Cardiac fibroblast (primary cell): ENCODE data around the gene BTD.

ENCODE experiments used
- DNase-seq, 2 donors: peaks; one replicate each; pipeline versions ENCODE4 v3.0.0 to v3.0.0-alpha.2; 2010; ENCODE audit warnings: low read depth in 2 of 2
- H3K4me3 ChIP-seq, 2 donors: replicated peaks in 1 of 2; 1 replicate in 1 of 2; 2 replicates in 1 of 2; pipeline ENCODE4 v1.5.1; 2011; ENCODE audit warnings: low read depth in 2 of 2, low read length in 2 of 2, mild to moderate bottlenecking in 2 of 2, moderate library complexity in 1 of 2
- TF ChIP-seq, protein P1 (sequence below): IDR thresholded peaks from one replicate; pipeline ENCODE4 v1.5.1; 2011; ENCODE audit warnings: low read depth, mild to moderate bottlenecking, low read length, inconsistent platforms

Gene BTD

DNA sequence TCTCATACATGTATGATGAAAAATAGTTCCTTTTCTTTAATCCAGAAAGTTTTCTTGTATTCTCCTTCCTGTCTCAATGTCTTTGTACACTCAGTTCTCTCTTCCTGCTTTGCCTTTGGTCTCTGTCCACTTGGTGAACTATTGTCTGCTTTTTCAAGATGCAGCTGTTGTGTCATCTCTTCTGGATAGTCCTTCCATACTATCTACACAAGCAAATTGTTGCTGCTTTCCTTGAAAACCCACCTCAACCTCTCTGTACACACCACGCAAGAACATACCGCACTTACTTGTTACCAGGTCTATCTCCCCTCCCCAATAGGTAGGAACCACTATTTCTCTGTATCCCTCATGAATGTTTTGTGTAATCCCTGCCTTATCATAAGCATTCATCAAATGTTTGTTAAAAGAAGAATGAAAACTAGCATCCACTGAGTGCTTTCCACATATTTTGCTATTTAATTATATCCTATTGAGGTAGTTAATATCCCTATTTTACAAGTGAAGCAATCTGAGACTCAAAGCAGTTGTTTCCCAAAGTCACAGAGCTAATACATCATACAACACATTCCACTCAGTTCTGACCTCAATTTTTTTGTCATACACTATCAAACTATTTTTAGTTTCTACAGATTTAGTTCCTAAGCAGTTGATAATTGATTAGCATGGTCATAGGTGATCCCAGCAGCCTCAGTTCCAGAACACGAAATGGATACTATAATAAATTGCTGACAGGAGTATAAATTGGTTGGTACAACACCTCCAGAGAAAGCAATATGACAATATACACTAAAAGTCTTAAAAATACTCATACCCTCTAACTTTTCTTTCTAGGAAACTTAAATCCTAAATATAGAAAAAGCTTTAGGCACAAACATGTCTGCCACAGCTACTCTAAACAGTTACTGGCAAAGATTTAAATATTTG is 19.8 kb upstream of the BTD start:
- DNase-seq: no peak
- TF ChIP-seq, protein P1, sequence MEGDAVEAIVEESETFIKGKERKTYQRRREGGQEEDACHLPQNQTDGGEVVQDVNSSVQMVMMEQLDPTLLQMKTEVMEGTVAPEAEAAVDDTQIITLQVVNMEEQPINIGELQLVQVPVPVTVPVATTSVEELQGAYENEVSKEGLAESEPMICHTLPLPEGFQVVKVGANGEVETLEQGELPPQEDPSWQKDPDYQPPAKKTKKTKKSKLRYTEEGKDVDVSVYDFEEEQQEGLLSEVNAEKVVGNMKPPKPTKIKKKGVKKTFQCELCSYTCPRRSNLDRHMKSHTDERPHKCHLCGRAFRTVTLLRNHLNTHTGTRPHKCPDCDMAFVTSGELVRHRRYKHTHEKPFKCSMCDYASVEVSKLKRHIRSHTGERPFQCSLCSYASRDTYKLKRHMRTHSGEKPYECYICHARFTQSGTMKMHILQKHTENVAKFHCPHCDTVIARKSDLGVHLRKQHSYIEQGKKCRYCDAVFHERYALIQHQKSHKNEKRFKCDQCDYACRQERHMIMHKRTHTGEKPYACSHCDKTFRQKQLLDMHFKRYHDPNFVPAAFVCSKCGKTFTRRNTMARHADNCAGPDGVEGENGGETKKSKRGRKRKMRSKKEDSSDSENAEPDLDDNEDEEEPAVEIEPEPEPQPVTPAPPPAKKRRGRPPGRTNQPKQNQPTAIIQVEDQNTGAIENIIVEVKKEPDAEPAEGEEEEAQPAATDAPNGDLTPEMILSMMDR: no peak
- H3K4me3 ChIP-seq: no peak overlapping the region

- TF ChIP-seq, protein P1: no peak
- peak; percentile 17 to 31 for DNase-seq
These were observed 16.3 kb upstream of the BTD start for GRCh38 chr3:15585111-15585845.

GRCh38 chr3:15591242-15591641 is 10.3 kb upstream of the BTD start:
- TF ChIP-seq, protein P1: no peak
- no peak overlapping the region for H3K4me3 ChIP-seq
- no peak for DNase-seq

More at GRCh38 chr3:15585111-15585845, 16.3 kb upstream of the BTD start:
- H3K4me3 ChIP-seq: no peak overlapping the region

DNA sequence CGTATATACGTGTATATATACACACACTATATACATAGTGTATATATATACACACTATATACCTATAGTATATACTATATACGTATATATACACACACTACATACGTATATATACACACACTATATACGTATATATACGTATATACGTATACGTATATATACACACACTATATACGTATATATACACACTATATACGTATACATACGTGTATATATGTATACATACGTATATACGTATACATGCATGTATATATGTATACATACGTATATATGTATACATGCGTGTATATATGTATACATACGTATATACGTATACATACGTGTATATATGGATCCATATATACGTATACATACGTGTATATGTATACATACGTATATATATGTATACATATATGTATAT is 9.6 kb upstream of the BTD start:
- TF ChIP-seq, protein P1: no peak
- no peak for DNase-seq
- H3K4me3 ChIP-seq: no peak overlapping the region

- TF ChIP-seq, protein P1: no peak
- no peak for DNase-seq
- no peak overlapping the region for H3K4me3 ChIP-seq
These were observed 8.6 kb upstream of the BTD start for GRCh38 chr3:15592968-15593367.

GRCh38 chr3:15595955-15596354 is 5.6 kb upstream of the BTD start:
- TF ChIP-seq, protein P1: no peak
- no peak for DNase-seq
- no peak overlapping the region for H3K4me3 ChIP-seq
